ENCODE results near the gene LENG8.
"Not testable (repeated sequence)": the region's sequence is repeated elsewhere in the genome, so short reads cannot be mapped to it uniquely, and the experiment has no call there.

The LENG8 gene

DNA sequence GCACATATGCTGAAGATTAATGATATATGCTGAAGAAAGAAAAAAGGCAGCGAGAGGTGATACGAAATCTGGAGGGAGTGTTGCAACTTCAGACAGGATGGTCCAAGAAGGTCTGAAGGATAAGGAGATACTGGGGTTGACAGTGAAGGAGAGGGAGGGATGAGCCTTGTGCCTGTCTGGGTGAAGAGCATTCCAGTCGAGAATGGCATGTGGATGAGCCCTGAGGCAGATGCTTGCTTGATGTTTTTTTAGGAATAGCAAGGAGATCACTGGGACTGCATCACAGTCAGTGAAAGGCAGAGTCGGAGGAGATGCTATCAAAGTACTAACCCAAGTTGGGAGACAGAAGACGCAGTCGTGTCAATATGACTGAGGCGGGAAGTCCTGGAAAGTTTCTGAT lies 40.3 kb downstream of the LENG8 start:
- DNase-seq: no peak

GRCh38 chr19:54489766-54490165 lies 40.8 kb downstream of the LENG8 start:
- DNase-seq: no peak

DNA sequence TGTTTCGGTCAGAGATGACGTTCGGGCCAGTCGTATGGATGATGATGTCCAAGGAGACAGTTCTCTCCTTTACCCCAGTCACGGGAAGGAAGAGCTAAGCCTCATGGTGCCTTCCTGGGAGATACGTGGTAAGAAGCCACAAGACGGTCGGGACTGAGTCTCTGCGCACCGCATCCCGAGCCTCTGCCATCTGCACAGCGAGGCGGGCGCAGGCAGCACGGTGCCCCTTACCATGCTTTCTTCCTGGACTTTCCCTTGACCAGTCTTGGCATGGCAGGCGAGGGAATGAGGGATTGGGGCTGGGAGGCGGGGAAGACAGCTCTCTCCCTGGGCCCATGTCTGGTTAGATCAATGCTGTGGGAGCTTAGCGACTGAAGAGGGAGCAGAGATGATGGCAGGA lies 43.6 kb downstream of the LENG8 start:
- no peak for DNase-seq

DNA sequence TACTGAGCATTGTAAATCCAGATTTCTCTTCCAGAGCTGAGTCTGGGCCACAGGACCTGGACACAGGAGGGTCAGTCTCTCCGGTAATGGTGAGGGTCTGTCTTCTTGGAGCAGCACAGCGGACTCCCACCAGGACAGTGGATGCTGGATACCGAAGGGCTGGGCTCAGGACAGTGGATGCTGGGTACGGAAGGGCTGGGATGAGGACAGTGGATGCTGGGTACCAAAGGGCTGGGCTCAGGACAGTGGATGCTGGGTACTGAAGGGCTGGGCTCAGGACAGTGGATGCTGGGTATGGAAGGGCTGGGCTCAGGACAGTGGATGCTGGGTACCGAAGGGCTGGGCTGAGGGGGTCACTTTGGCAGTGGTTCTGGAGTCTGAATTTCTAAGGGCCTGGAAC lies 44.1 kb downstream of the LENG8 start:
- DNase-seq: not testable (repeated sequence)

- no peak for DNase-seq
Observed at GRCh38 chr19:54493967-54494585, 45.1 kb downstream of the LENG8 start.

DNA sequence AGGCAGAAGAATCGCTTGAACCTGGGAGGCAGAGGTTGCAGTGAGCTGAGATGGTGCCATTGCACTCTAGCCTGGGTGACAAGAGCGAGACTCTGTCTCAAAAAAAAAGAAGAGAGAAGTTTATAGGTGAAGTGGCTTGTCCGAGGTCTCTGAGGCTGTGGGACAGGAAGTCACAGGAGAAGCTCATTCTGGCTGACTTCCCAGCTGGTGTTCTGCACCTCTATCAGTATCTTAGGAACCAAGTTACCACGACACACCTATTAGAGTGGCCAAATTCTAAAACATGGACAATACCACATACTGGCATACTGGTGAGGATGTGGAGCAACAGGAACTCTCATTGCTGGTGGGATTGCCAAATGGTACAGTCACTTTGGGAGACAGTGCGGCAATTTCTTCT lies 46.3 kb downstream of the LENG8 start:
- DNase-seq: not testable (repeated sequence)

DNA sequence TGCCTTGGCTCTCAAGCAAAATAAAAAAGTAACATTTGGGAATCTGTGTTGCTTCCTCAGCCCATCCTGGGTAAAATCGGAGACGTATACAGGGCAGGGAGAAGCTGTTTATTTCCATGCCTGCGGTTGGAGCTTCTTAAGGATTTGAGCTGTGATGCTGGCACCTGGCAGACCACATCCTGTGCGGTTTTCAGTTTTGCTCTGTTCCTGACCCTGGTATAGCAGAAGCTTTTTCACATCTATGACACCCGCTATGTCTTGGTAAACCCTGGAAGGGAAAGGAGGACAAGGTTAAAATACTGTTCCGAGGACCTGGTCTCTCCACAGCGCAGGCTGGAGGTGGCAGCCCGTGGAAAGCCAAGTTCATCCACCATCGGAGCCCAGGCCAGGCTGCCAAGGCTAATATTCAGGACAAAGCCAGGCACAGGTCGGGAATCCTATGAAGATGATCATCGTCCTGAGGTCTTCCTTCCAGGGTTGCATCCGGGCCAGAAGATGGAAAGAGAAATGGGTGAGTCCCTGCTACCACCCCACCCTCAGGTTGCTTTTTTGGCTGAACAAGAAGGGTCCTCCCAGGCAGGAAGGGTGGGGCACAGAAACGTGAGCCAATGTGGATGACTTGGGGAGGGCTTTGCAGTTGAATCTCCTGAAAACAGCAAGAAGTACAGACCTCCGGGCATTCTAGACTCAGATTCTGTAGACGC lies 48.9 kb downstream of the LENG8 start:
- not testable (repeated sequence) for DNase-seq

DNA sequence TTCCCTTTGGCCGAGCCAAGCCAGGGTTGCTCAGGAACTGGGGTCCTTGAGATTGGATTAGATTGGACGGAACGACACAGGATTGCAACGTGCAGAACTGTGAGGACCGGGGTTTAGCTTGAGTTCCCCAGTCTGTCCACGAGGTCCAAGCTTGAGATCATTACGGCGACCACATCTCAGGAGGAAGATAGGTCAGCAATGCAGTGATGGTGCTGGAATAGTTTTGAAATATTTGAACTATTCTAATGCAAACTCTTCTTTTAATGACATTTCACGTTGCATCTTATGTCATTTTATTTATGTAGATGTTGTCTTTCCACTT lies 49.4 kb downstream of the LENG8 start:
- DNase-seq: not testable (repeated sequence)

GRCh38 chr19:54502518-54503048 lies 53.6 kb downstream of the LENG8 start, which contains the start of gene LAIR2:
Gene LAIR2, plus strand, starts transcription at chr19:54502831. Its CDS starts 88 bp downstream, at chr19:54502919.
- DNase-seq: no peak

DNA sequence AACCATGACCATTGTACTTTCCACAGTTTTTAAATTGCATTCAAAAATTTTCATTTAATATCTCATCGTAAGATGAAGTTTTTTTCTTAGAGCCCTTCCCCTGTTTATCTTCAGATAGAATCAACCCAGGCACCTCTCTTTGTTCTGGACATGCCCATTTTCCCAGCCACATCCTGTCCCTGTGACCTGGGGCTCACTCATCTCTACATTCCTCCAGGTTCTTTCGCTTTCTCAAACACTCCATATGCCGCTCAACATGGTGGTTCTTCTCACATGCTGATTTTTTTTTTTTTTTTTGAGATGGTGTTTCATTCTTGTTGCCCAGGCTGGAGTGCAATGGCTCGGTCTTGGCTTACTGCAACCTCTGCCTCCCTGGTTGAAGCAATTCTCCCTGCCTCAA lies 56.5 kb downstream of the LENG8 start:
- DNase-seq: not testable (repeated sequence)

GRCh38 chr19:54506079-54506478 lies 57.1 kb downstream of the LENG8 start:
- DNase-seq: no peak

DNA sequence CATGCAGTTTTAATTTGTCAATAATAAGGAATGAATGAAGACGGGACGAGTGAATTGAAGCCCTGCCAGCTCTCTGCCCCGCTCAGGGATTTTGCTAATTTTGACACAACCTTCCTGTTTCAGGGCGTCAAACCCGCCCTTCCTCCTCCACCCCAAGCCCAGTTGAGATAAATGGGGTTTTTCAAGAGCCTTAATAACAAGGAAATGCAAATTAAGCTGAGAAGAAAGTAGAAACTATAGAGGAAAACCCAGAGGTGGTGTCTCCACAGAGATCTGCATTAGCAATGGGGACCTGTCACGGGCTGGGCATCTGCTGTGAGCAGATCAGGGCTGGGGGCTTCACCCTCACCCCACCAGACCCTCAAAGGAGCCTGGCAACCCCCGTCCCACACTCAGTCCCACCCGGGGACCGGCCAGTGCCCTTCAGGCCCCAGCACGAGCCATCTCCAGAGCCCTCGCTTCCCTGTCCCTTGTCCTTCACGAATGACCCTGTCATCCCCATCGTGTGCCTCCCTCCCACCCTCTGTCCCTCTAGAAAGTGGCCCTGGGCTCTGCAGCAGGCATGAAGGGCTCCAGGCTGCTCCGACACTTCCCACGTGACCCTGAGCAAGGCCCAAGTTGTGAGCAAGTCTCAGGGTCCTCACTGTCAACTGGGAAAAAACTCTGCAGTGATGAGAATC lies 58.2 kb downstream of the LENG8 start:
- not testable (repeated sequence) for DNase-seq

GRCh38 chr19:54507824-54508223 lies 58.8 kb downstream of the LENG8 start:
- DNase-seq: no peak

GRCh38 chr19:54508487-54508886 lies 59.5 kb downstream of the LENG8 start:
- not testable (repeated sequence) for DNase-seq

DNA sequence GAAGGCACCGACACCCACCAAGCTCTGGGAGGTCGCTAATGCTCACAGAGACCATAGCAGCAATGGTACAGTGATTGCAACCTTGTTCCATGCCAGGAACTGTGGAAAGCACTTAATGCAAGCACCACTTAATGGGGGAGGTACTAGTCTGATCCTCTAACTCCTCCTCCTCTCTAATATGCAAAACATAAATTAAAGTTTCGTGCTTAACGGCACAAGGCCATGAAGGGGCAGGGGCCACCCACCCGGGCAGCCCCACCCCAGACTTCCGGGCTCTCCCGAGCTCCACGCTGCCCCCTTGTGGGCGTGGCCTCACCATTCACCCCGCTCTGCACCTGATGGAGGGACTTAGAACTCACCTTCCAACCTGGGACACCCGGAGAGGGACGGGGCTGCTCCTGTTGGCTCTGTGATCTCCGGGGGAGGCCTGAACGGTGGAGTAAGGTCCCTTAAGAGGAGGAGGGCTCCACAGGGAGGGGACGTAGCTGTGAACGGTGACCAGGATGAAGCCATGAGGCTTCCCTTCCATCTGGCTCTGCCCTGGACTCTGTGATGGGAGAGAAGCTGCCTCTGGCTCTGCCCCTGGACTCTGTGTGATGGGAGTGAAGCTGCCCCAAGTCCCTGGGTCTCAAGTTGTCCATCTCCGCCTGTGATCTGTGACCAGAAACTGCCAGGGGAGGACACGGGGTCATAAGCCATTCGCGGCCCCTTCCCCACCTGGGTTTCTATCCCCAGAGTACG lies 60.4 kb downstream of the LENG8 start:
- DNase-seq: not testable (repeated sequence)

Measured in NCI-H446 treated with DMSO at 0.1 percent for 48 hours (cell line).